ENCODE results near the gene SKA2.

Gene SKA2

DNA sequence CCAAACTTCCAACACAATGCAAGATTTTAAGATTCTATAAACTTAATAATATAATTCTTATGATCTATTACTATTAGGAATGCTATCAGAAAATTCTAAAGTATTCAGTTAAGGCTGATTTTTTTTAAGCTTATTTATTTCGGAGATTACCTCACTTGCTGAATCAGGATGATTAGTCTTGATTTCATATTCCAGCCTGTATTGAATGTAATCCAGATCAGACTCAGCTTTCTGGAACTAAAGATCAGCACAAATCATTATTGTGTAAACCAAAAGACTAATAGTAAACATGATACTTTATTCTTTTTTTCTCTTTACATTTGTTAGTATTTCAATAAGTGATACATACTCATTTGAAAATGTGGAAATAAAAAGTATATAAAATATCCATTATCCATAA lies 23.9 kb downstream of the SKA2 start:
- Histone ChIP-seq H3K9me2 (replicated peaks; ENCODE audit: low read depth, low read length) (no peaks in the 10 kb centered on the region), H3K4me2 (ENCODE audit: low read depth, low read length, poor library complexity, severe bottlenecking) (no peak overlapping the region), H4K20me1 (ENCODE audit: insufficient read depth, low read length, poor library complexity, severe bottlenecking) (peaks cover 16% of the 10 kb centered on the region), H3F3A (ENCODE audit: low read depth) (no peaks in the 10 kb centered on the region), H3K9ac (ENCODE audit: low read depth, low read length, poor library complexity, severe bottlenecking) (no peak overlapping the region), H3K4me3 (ENCODE audit: low read length, poor library complexity, severe bottlenecking) (no peak overlapping the region), H3K79me2 (ENCODE audit: insufficient read depth, low read length) (peaks cover 84% of the 10 kb centered on the region), H3K4me1 (ENCODE audit: insufficient read depth, low read length, poor library complexity, severe bottlenecking) (no peaks in the 10 kb centered on the region), H2AFZ (ENCODE audit: low read length) (no peak overlapping the region), H3K36me3 (ENCODE audit: insufficient read depth, low read length) (peaks cover 34% of the 10 kb centered on the region; the same call in 1 of the 2 replicates), H3K27me3 (ENCODE audit: insufficient read depth, low read length, poor library complexity, severe bottlenecking) (no peaks in the 10 kb centered on the region), H3K9me3 (ENCODE audit: insufficient read depth, low read depth, low read length) (no peaks in the 10 kb centered on the region)
- no peak for TF ChIP-seq EZH2phosphoT487 (IDR thresholded peaks at IDR 0.05; ENCODE audit: borderline replicate concordance)
- TF ChIP-seq, protein P1, sequence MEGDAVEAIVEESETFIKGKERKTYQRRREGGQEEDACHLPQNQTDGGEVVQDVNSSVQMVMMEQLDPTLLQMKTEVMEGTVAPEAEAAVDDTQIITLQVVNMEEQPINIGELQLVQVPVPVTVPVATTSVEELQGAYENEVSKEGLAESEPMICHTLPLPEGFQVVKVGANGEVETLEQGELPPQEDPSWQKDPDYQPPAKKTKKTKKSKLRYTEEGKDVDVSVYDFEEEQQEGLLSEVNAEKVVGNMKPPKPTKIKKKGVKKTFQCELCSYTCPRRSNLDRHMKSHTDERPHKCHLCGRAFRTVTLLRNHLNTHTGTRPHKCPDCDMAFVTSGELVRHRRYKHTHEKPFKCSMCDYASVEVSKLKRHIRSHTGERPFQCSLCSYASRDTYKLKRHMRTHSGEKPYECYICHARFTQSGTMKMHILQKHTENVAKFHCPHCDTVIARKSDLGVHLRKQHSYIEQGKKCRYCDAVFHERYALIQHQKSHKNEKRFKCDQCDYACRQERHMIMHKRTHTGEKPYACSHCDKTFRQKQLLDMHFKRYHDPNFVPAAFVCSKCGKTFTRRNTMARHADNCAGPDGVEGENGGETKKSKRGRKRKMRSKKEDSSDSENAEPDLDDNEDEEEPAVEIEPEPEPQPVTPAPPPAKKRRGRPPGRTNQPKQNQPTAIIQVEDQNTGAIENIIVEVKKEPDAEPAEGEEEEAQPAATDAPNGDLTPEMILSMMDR (conservative IDR thresholded peaks at IDR 0.05; ENCODE audit: low read length), result no peak

DNA sequence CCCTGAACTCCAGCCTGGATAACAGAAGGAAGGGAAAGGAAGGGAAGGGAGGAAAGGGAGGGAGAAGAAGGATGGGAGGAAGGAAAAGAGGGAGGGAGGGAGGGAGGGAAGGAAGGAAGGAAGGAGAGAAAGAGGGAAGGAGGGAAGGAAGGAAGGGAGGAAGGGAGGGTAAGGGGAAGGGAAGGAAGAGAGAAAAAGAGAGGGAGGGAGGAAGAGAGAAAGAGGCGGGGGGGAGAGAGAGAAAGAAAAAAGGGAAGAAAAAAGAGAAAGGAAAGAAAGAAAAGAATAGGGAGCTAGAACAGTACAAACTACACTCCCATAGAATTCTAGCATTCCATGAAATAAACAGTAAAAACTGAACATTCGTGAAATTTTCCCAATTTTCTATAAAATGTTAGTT lies 25.2 kb downstream of the SKA2 start:
- peaks cover 6% of the 10 kb centered on the region for H4K20me1 ChIP-seq (ENCODE audit: insufficient read depth, low read length, poor library complexity, severe bottlenecking)
- H3K4me3 ChIP-seq (ENCODE audit: low read length, poor library complexity, severe bottlenecking), result no peak overlapping the region

DNA sequence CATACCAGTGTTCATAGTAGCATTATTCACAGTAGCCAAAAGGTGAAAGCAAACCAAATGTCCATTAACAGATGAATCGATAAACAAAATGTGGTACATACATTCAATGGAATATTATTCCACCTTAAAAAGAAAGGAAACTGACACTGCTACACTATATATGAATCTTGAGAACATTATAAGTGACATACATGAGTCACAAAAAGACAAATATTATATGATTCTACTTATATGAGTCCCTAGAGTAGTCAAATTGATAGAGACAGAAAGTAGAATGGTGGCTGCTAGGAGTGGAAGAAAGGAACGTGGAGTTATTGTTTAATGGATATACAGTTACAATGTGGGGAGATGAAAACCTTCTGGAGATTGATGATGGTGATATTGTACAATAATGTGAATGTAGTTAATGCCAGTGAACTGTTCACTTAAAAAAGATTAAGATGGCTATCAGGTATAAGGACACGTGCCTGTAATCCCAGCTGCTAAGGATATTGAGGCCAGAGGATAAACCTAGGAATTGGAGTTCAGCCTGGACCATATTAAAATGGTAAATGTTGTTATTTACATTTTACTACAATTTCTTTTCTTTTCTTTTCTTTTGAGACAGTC lies 28.1 kb downstream of the SKA2 start:
- H3K9ac ChIP-seq (ENCODE audit: low read depth, low read length, poor library complexity, severe bottlenecking), result no peak overlapping the region
- H3F3A ChIP-seq (ENCODE audit: low read depth), result no peaks in the 10 kb centered on the region
- H3K27me3 ChIP-seq (ENCODE audit: insufficient read depth, low read length, poor library complexity, severe bottlenecking), result no peaks in the 10 kb centered on the region
- H2AFZ ChIP-seq (ENCODE audit: low read length), result no peak overlapping the region
- TF ChIP-seq, protein P1 (conservative IDR thresholded peaks at IDR 0.05; ENCODE audit: low read length), result no peak
- TF ChIP-seq EZH2phosphoT487 (IDR thresholded peaks at IDR 0.05; ENCODE audit: borderline replicate concordance), result no peak
- no peaks in the 10 kb centered on the region for H3K4me1 ChIP-seq (ENCODE audit: insufficient read depth, low read length, poor library complexity, severe bottlenecking)
- H3K36me3 ChIP-seq (ENCODE audit: insufficient read depth, low read length), result peaks cover 52% of the 10 kb centered on the region; the same call in 1 of the 2 replicates
- H3K4me3 ChIP-seq (ENCODE audit: low read length, poor library complexity, severe bottlenecking), result no peak overlapping the region
- peaks cover 3% of the 10 kb centered on the region for H4K20me1 ChIP-seq (ENCODE audit: insufficient read depth, low read length, poor library complexity, severe bottlenecking)
- H3K9me3 ChIP-seq (ENCODE audit: insufficient read depth, low read depth, low read length), result no peaks in the 10 kb centered on the region
- H3K79me2 ChIP-seq (ENCODE audit: insufficient read depth, low read length), result peaks cover 47% of the 10 kb centered on the region; the same call in 1 of the 2 replicates
- no peak overlapping the region for H3K4me2 ChIP-seq (ENCODE audit: low read depth, low read length, poor library complexity, severe bottlenecking)
- no peaks in the 10 kb centered on the region for H3K9me2 ChIP-seq (replicated peaks; ENCODE audit: low read depth, low read length)

More for the DNA sequence above, 25.2 kb downstream of the SKA2 start:
- no peak overlapping the region for H3K4me2 ChIP-seq (ENCODE audit: low read depth, low read length, poor library complexity, severe bottlenecking)
- H2AFZ ChIP-seq (ENCODE audit: low read length), result no peak overlapping the region
- peaks cover 72% of the 10 kb centered on the region for H3K79me2 ChIP-seq (ENCODE audit: insufficient read depth, low read length)
- peaks cover 38% of the 10 kb centered on the region; the same call in 1 of the 2 replicates for H3K36me3 ChIP-seq (ENCODE audit: insufficient read depth, low read length)
- no peaks in the 10 kb centered on the region for H3K9me2 ChIP-seq (replicated peaks; ENCODE audit: low read depth, low read length)
- no peaks in the 10 kb centered on the region for H3F3A ChIP-seq (ENCODE audit: low read depth)
- H3K9me3 ChIP-seq (ENCODE audit: insufficient read depth, low read depth, low read length), result no peaks in the 10 kb centered on the region
- no peak for TF ChIP-seq EZH2phosphoT487 (IDR thresholded peaks at IDR 0.05; ENCODE audit: borderline replicate concordance)
- TF ChIP-seq, protein P1 (conservative IDR thresholded peaks at IDR 0.05; ENCODE audit: low read length), result no peak
- no peaks in the 10 kb centered on the region for H3K4me1 ChIP-seq (ENCODE audit: insufficient read depth, low read length, poor library complexity, severe bottlenecking)
- H3K27me3 ChIP-seq (ENCODE audit: insufficient read depth, low read length, poor library complexity, severe bottlenecking), result no peaks in the 10 kb centered on the region
- H3K9ac ChIP-seq (ENCODE audit: low read depth, low read length, poor library complexity, severe bottlenecking), result no peak overlapping the region

All from Loucy (cell line).